Stimulated activated CD4-positive, alpha-beta T cell treated with anti-CD3 and anti-CD28 coated beads, Interleukin-2, amount 100 ng/mL, for 4 hours (primary cell): ENCODE results near the gene ZRANB2.

Experiments
- DNase-seq: peaks from one replicate; pipeline ENCODE4 v3.0.0-alpha.2; 2020; ENCODE audit warnings: low read depth

The ZRANB2 gene

DNA sequence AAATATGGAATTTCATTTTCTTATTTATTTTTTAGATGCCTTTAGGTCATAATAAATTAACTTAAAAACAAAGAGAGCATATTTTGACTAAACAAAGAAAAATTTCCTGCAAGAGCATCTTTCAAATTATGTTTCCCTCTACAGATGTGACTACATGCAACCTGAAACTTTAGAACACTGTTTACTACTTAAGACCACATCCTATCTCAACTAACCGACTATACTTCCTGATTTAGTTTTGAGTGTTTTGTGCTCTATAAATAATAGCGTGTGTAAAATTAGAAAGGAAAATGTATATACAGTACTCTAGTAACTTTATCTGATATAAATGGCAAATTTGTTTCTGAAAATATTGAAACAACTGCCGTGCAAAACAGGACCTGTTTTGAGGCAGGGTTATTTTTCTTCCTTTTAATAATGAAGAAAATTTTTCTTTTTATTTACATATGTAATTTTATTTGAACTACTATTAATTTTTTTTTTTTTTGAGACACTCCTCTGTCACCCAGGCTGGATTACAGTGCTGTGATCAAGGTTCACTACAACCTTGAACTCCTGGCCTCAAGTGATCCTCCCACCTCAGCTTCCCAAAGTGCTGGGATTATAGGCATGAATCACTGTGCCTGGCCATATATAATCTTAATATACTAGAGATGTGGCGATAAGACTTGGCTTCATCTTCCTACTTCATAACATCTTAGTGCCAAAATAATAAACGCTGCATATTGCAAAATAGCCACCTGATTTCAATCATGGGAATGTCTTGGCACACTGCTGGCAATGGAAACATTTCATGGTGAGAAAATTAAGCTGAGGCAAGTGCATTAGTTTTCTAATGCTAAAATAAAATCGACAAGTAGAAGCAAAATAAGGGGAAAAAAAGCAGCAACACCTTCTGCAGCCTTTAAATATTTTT lies 12.3 kb downstream of the ZRANB2 start:
- no peak for DNase-seq

DNA sequence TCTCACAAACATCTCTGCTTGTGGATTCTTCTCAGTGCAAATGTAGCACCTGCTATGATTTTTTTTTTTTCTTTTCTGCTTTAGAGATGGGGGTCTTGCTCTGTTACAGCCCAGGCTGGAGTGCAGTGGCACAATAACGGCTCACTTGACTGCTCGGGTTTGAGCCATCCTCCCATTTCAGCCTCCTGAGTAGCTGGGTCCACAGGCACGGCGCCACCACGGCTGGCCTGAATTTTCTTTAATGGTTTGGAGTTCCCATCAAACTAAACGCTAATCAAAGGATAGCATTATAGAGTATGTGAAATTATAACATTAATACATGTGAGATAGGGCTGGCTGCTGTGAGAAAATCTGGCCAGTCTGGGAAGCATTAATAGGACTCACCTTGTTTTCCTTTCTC lies 26.0 kb downstream of the ZRANB2 start:
- DNase-seq: no peak

DNA sequence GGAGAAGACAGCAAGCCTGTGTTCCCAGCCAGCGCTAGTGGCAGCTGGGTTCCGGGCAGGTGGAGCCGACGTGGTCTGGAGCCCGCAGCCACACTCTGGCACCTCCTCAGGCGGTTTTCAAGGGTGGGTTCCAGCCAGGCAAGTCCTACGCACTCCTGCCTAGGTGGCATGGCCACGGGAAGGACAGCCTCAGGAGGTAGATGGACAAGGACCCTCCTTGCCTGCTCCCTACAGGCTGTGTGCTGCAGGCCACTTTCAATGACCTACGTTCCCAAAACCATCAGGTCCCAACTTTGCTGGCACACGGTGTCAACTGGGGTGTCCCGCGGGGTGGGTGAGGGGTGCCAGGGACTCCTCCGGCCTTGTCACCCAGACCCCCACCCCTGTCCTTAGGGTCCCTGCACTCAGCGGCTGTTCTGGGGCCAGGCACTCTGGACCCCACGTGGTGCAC lies 26.5 kb downstream of the ZRANB2 start:
- DNase-seq: no peak

DNA sequence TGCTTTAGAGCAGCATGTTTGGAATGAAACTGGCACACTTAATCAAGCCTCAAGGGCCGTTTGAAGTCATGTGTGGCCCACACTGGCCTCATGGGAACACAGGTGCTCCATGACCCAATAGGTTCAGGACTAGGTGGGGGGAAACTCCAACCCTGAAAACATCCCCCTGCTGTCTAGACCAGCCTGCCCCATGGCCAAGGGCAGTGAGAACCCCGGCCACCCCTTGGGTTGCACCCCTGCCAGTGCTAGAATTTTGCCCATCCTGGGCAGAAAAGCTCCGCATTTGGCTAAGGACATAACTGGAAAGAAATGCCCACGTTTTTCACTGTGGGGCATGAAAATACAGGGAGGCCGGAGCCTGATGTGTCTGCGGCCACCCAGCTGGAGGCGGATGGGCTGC lies 27.1 kb downstream of the ZRANB2 start:
- DNase-seq: no peak

DNA sequence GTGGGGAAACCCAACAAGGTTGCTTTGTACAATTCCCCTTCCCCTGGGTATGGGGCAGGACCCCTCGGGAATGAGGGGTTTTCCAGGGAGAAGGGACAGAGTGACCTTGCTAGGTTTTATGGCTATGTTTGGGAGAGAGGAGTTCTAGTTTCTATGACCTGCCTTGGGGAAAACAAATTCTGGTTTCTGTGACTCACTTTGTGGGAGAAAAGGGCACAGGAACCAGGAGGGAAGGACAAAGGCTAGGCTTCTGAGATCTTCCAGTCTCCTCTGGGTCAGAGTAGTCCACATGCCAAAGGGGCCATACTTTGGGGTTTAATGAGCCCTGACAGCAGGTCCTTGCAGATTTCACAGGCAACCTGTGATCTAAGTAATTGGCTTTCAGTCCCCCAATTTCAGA lies 27.7 kb downstream of the ZRANB2 start:
- no peak for DNase-seq

DNA sequence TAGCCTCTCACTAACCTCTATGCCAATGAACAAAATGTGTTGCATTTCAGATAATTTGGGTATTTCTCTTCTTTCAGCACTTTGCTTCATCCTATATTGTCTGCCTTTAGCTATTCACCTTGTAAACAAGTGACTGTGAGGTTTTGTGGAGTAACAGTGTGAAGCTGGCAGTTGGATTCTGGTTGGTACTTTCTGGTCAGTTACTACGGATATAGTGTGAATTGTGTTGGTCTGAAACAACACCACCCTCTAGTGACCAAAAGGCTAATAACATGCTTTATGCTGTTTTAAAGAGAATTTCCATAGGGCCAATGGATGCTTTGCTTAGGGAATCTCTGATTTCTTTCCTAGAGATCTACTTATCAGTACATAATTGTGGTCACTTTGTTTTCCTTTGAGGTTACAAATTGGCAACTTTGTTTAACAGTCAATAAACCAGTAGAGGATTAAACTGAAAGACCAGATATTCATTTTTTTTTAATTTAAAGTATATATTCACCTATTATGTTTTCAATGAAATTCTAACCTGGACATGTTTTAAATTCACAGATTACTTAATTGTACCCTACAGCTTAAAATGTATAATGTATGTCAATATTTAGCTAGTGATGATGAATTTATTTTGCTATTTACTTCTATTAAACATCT lies 30.8 kb downstream of the ZRANB2 start:
- DNase-seq: no peak

DNA sequence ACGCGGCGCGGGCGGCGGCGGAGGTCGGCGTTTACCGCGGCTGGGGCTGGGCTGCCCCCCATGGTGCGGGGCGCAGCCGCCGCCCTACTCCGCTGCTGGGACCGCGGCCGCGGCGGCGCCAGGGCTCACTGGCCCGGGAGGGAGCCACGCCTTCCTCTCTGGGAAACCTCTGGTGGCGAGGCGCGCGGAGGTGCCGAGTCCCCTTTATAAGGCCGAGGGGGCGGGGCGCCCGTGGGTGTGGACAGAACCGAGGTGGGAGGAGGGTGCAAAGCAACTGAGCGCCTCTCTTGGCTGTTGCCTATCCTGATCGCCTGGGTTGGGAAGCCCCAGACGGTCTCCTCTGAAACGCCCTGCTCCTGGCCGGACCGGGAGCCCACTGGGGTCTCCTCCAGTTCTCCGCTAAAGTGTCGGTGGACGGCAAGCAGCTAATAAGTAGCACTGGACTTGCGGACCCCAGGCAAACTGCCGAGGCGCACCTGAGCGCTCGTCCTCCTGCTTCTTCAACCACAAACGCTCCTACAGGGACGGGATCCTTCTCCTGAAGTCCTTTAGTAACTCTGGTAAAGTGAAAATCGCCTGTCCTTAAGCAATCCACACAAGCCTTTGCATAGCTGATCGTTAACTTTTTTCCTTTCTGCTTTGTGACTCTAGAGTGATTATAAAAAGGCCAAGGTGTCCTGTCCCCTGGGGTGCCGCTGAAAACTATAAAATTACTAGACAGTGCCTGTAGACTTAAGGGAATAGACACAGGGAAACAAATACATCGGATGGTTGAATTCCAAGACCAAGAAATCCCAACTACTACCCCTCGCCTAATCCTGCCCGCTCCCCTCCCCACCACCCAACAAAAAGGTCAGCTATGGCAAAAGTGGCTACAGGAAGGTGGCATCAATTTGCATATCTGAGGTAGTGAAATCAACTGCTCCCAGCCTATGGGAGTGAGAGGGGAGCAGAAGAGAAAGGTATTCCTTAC lies 32.9 kb downstream of the ZRANB2 start, which contains the start of gene PTGER3:
PTGER3 (minus strand) TSS at position 182 of the 973 bp plus-strand sequence. CDS start 239 bp downstream, outside the sequence.
- DNase-seq: peak; percentile 41

DNA sequence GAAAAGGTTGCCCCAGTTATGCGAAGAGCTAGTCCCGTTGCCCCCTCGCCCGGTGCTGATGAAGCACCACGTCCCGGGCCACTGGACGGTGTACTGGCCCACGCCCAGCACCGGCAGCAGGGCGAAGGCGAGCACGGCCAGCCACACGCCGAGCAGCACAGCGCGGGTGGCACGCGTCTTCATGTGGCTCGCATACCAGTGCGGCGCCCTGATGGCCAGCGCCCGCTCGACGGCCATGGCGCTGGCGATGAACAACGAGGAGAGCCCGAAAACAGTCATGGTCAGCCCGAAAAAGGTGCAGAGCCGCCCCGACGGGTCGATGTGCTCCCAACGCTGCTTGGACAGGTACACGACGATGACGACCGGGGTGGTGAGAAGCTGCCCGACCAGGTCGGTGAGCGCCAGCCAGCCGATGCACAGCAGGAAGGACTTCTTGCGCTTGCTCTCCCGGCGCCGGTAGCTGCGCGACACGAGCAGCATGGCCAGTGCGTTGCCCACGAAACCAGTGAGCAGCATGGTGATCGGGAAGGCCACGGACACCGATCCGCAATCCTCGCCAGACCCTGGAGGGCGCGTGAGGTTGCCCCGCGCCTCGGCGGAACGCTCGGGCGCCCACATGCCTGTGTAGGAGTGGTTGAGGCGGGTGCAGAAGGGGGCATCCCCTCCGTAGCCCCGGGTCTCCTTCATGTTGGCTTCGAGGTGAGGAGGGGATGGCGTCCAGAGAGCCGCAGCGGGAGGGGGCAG lies 33.8 kb downstream of the ZRANB2 start:
- DNase-seq: no peak

DNA sequence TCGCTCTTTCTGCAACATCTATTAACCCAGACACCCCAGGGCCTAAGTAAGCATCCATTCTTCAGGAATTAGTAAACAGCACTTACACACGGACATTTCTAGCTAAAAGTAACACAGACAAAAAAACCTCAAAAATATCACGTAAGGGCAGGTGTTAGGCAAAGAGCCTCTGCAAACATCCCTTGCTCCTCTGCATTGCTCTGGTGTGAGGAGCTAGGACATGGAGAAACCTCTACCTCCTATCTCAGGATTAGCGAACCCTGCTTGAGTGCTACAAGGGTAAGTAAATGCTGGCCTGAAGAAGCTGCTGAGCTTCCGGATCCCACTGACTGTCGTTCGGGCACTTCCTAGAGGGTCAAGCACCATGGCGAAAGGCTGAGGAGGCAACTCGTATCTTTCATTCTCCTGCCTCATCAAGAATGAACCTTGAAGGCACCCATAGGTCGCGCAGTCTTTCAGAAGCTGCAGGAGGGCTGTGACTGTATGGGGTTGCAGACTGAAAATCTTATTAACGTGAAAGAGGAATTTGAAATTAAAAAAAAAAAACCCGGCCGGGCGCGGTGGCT lies 35.3 kb downstream of the ZRANB2 start:
- DNase-seq: no peak

DNA sequence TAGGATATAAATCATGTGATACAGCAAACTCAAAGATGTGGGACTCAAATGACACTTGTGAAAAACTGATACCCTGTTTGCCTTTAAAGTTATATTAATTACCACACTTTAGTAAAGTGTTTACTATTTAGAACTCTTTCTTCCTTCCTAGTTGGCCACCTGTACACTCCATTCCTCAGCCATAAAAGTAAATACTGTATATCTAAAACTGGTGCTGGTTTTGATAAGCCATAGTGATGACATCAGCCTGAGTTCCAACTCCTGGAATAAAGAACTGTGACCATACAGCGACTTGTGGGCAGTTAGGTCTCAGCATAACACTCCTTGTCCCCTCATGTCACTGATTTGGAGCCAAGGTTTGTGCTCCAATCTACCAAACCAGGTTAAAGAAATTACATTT lies 36.0 kb downstream of the ZRANB2 start:
- DNase-seq: no peak

DNA sequence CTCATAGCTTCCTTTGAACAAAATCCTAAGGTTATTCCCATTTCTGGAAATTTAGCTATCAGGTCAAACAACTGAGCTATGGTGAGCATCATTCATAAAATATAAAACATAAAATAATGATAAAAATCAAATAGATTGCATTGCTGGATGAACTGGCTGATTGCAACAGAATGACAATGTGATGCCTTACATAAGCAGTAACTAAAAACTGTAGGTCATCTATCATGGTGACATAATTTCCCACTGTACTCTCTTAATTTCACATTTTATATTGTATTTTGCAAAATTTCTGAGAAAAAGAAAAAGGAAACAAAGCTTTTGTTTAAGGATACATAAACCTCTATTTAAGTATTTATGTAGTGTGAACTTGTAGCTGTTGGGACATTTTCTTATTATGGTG lies 37.8 kb downstream of the ZRANB2 start:
- no peak for DNase-seq

DNA sequence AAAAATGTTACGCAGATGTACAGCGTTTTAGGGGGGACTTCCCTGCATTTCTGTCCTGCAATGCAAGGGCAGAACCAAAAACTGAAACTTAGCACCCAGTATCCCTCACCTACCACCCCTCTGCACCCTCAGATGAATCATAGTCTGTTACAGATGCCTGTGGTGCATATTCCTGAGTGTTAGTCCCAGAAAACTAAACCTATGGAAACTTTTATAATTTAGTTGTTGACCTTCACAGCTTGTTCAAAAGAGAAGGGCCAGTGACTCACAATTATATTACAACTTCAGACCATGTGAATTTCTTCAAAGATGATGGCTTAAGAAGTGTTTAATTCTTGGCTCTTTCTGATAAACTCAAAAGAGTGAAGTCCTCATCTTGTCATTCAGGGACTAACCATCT lies 39.0 kb downstream of the ZRANB2 start:
- no peak for DNase-seq

DNA sequence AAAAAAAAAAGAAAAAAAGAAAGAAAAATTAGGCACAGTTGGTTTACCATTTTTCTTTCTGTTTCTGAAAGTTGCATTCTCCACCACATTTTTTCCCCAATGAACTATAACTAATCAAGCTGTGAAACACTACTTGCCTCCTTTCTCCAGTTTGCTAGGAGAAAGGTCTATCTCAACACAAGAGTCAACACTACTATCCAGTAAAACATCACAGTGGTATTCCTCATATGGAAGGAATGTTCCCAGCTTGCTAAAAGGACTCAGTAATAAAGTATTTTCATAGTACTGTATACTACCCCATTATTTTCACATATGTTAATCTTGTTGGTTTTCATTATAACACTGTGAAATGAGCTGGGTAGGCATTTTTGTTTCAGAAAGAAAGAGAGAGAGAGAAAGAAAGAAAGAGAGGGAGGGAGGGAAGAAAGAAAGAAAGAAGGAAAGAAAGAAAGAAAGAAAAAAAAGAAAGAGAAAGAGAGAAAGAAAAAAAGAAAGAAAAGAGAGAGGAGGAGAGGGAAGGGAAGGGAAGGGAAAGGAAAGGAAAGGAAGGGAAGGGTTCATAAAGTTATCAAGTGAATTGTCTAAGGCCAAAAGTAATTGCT lies 41.1 kb downstream of the ZRANB2 start:
- DNase-seq: no peak

DNA sequence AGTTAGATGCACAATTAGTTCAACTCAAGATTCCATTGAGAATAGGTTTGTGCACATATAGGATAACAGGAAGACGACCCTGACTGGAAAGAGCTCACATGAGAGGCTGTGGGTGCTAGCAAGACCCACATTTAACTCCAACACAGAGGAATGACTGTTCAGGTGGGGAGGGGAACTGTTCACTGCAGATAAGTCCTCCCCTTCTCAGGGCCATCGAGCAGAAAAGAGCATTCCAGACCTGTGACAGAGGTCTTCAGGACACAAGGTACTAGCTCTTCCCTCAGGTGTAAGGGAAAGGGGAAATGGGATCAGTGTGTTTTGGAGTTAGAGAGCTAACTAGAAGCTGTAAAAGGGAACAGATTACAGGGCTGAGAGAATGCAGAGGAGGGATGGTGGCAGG lies 41.9 kb downstream of the ZRANB2 start:
- no peak for DNase-seq

DNA sequence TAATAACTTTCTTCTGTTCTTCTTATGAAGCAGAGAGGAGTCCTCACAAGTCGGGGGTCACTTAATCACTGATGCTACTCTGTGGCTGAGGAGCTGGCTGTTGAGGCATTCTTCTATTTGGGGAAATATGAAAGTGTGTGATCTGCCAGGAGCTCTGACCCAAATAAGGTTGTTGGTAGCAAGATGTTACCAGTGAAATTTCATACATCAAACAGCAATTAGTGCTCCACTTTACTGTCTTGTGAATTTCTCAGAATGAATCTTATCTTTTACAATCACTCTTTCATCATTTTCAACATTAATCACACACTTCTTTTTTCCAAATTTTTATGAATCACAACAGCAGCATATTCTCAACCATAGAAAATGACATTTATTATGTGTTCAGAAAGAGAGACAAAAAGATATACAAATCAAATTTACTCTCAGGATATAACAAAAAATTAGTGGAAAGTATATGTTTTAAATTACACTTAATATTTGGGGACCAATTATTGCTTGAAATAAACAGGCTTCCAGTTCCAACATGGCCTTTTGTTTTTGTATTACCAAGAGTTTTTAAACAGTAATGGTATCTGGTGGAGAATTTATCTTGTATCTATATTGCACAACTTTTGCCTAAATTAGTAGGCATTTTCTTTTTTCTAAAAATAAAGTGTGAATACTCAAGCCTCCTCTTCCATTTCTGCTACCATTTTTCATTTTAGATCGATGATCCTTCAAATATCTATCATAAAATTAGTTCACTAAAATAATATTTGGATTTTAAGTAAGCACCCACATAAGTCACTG lies 42.8 kb downstream of the ZRANB2 start:
- DNase-seq: no peak

DNA sequence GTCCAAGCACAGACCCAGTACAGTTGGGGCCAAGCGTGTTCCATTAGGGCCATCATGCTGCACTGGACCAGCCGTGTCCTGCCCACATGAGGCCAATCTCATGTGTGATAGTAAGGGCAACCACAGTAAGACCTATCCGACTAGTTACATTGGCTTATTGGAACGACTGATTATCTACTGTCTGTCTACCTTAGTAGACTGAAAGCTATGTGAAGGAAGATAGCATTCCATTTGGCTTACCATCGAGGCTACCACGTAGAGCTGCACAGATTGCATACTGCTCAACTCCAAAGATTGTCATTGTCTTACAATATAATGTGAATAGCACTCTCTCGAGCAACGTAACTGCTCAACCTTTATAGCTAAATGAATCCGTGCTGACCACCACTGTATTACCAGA lies 43.8 kb downstream of the ZRANB2 start:
- DNase-seq: no peak

DNA sequence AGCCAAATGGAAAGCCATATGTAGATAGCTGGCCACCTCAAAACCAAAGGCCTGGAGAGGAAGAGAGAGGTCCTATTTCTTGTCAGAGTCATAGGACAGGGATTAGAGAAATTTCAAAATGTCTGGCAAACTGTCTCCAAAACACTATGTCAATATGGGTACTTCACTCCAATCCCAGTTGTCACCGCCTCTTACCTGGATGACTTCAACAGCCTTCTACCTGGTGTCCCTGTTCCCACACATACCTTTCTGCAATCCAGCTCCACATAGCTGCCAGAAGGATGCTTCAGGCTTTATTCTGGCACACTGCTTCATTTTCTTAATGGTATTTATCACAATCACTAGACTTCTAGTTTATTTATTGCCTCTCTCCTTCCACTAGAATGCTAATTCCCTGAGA lies 47.7 kb downstream of the ZRANB2 start:
- DNase-seq: no peak

DNA sequence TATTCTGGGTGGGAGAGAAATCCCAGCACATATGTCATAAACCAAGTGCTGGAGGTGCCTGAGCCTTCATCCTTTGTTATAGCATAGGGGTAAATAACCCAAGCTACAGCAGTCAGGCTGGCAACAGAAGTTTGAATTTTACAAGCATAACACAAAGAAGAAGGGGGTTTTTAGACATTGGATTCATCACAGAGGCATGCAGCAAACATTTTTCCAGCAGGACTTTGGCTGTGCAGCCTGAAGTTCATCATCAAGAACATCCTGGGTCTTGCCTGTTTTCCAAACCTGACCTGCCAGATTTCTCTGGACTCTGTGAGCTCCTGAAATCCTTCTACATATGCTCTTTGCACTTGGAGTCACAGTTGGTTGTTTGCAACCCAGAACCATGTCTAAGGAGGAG lies 49.4 kb downstream of the ZRANB2 start:
- DNase-seq: no peak

DNA sequence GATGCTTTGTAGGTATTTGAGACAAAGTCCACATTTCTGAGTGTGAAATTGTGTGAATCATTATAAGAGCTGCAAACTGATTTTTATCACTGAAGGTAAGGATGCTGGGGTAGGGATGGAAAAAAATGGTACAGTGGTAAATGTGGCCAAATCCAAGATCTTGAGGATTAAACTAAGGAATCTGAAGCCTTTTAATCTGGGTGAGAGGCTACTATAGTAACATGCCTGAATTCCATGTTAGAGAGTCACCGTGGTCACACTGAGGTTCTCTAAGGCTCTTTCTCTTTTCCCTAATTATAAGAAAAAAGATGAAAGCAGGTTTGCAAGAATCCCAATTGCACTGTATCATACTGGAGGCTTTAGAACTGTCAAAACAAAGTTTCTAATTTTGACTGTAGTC lies 50.8 kb downstream of the ZRANB2 start:
- no peak for DNase-seq

DNA sequence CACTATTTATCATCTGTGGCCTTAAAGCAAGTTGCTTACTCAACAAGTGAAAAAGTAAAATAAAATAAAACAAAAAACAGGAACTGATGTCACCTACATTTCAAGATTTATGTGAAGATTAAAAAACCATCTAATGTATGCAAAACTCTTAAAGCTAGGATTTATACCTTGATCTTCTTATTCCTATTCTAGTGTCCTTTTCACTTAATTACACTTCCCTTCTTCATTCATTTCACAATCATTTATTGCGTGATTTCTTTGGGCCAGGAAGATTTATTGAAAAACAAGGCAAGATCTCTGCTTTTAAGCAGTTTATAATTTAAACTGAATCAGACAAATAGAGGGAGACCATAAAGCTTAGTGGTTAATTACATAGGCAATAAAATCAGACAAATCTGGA lies 51.9 kb downstream of the ZRANB2 start:
- DNase-seq: no peak
